Fibroblast of skin of scalp (primary cell): ENCODE results near the gene FEN1. TPM values are rescaled to one million over a fixed set of nuclear protein-coding genes. Genes with fewer than 3 reads are reported as not detected.
A peak's percentile ranks its signal among the peaks of the same experiment; 100 is the strongest.

Experiments
- DNase-seq: peaks from one replicate; pipeline ENCODE4 v3.0.0-alpha.2; 2013
- polyA plus RNA-seq, 2 experiments: library from polyadenylated mRNA; unstranded; fragments of 120-200 nt; gene quantifications; one replicate each; pipeline ENCODE4 v1.2.1, GENCODE V29; 2013; ENCODE audit not compliant: insufficient read length in 2 of 2

FEN1 gene
- 31.3 TPM for polyA plus RNA-seq (2013, experiment 1 of 2; ENCODE audit: insufficient read length)
- polyA plus RNA-seq (2013, experiment 2 of 2; ENCODE audit: insufficient read length) = 28.4 TPM

DNA sequence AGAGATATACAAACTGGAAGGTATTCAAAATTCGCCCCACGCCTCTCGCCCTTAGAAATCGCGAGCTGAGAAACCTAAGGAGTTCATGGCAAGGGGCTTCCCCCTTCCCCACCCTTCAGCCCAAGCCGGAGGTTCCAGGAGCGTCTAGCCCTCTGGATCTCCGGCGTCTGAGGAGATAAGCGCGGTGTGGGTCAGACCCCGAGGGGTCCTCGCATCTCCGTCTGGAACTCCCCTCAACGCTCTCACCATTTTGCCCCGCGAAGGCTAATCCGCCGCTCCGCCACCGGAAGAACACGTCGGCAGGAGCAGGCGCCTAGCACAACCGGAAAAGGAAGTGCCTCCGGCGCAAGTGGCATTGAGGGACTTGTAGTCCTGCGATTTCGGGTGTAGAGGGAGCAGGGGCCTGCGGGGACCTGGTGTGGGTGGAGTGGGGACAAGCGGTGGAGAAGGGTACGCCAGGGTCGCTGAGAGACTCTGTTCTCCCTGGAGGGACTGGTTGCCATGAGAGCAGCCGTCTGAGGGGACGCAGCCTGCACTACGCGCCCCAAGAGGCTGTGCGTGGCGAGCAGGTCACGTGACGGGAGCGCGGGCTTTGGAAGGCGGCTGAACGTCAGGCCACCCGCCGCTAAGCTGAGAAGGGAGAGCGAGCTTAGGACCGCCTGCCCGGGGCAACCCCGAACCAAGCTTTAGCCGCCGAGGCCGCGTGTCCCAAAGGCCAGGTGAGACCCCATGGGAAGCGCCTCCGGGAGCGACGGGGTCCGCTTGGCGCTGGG is at the start of gene FEN1, which contains the start of gene TMEM258:
TSS of gene FEN1 (plus strand) at position 602 of the 773 bp plus-strand sequence. CDS start 2,451 bp downstream, outside the sequence.
TSS of gene TMEM258 (minus strand) at position 290 of the 773 bp plus-strand sequence. CDS start at position 249, 41 bp downstream.
- DNase-seq = peak; percentile 93

GRCh38 chr11:61743486-61744095 is 49.1 kb upstream of the FEN1 start:
- DNase-seq = no peak

DNA sequence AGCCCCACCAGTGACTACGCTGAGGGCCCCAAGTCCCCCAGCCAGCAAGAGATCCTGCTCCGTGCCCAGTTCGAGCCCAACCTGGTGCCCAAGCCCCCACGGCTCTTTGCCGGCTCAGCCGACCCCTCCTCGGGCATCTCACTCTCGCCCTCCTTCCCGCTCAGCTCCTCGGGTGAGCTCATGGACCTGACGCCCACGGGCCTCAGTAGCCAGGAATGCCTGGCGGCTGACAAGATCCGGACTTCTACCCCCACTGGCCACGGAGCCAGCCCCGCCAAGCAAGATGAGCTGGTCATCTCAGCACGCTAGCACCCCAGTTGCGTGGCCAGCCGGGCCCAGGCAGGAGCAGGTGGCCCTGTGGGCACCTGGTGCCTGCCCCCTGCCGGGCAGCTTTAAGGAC is 48.5 kb upstream of the FEN1 start:
- DNase-seq = no peak

GRCh38 chr11:61744609-61745156 is 48.0 kb upstream of the FEN1 start:
- DNase-seq = no peak

DNA sequence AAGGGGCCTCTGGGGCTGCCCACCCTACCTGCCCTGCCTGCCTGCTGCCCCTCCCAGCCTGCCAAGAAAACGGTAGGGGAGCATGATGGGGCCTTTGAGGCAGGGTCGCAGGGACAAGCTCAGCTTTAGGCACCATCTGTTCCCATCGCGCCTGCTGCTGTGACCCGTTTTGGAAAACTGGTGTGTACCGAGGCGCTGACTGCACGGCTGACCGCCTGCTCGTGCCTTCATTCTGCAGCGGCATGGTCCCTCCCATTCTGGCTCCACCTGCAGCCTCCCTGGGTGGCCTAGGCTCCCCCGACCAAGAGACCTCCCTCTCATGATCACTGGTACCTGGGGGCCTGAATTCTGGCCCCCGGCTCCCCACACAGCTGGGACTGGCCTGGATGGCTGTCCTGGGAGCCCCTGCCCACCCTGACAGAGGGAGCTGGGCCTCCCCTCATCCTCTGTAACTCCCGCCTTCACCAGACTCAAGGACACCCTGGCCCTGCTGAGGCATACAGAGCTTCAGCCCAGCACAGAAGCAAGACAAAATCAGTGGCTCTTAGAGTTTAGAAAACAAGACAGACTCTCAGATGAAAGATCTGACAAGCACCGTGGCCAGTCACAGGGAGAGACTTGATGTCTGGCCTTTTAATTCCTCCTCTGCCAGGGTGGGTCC is 46.8 kb upstream of the FEN1 start:
- DNase-seq = no peak

- DNase-seq = no peak
These were observed 46.1 kb upstream of the FEN1 start for GRCh38 chr11:61746442-61747191.

DNA sequence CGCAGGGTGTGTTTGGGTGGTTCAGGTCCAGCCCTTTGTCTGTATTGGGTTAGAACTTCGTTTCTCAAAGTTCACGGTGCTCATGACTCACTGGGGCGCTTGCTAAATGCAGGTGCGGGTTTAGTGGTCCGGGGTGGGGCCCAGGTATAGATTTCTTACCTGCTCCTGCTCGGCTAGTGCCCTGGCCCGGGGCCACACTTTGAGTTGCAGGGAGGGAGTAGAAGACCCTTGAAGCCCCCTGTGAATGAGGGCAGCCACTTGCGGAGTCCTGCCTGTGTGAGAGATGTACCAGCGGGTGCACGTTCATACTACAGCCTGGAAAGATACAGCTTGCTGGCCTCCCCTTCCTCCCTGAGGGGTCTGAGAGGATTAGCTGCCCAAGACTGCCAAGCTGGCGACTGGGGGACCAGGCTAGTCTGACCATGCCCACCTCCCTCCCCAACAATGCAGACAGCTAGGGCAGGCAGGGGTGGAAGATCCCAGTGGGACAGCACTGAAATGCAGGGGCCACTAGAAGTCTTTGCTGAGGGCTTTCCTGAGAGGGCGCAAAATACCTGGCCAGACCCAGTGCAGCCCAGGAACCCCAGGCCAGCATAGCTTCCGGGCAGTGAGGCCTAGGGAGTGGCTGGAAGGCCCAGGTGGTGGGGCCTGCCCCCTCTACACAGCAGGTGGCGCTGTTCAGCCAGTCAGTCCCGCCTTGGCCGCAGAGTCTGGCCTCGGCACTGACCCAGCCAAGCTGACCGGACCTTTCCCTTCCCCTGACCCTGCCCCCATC is 45.3 kb upstream of the FEN1 start:
- peak; percentile 40 for DNase-seq

- no peak for DNase-seq
These were observed 44.8 kb upstream of the FEN1 start for GRCh38 chr11:61747967-61748285.

DNA sequence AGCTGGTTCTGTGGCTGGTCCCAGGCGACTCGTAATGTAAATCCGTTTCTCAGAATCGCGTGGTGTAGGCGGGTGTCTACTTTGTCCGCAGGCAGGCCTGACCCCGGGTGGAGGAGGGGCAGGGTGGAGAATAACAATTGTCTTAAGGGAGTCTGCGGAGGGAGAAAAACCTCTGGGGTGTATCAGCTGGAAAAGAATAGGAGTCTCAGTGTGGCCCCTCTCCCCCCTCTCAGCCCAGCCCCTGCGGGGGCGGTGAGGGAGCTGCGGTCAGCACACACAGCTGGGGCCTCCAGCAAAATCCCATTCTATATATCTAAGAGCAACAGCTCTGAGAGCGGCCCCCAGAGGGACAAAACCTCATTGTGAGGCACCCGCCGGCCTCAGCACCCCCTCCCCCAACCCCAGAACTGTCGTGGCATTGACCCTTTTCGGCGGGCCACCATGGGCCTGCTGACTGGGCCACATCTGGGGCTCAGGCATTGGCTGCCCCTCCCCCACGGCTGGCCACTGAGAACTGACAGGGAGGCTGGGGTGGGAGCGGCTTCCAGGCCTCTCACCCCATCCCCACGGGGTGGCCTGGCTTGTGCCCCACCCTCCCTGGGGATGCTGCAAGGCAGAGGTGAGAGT is 43.0 kb upstream of the FEN1 start:
- DNase-seq = no peak

DNA sequence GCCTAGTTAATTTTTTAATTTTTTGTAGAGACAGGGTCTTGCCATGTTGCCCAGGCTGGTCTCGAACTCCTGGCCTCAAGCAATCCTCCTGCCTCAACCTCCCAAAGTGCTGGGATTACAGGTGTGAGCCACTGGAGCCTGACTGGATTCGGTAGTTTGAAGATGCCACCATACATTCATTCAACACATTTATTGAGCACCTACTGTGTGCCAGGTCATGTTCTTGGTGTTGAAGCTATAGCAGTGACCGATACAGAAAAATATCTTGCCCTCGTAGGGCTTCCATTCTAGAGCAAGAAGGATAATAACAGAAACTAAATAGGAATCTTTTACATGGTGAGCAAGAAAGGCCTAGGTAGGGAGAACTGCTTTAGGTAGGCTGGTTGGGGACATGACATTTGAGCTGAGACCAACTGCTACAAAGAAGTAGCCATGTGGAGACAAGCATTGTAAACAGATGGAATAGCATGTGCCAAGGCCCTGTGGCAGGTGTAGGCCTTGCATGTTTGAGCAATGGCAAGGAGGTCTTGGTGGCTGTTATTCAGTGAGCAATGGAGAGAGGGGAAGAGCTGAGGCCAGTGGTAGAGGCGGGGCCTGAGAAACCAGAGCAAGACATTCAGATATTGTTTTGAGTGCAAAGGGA is 42.0 kb upstream of the FEN1 start:
- no peak for DNase-seq

GRCh38 chr11:61751384-61751783 is 41.3 kb upstream of the FEN1 start:
- no peak for DNase-seq

- peak; percentile 55 for DNase-seq
These were observed 40.4 kb upstream of the FEN1 start, which contains the start of gene MYRF for GRCh38 chr11:61752117-61752924. Gene MYRF, plus strand, starts transcription at chr11:61752636. Its CDS starts 109 bp downstream, at chr11:61752745.

GRCh38 chr11:61752925-61753521 is 39.7 kb upstream of the FEN1 start:
- DNase-seq = no peak

DNA sequence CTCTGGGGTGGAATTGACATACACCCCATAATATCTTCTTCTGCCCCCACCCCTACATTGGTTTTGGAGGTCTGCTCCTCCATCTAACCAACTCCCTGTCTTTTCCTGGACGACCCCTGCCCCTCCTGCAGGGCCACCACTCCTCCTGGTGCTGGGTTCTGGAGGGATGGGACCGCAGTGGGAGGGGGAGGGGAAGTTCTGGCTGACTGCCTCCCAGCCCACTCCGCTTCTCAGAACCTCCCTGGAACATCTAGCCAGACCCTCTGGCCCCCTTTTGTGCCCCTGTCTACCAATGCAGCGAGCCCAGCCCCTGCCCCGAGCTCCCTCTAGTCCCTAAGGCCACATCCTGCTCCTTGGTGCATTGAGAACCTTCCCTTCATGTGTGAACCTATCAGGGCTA is 39.0 kb upstream of the FEN1 start:
- DNase-seq = no peak

- peak; percentile 49 for DNase-seq
These were observed 37.9 kb upstream of the FEN1 start for GRCh38 chr11:61754534-61755482.

DNA sequence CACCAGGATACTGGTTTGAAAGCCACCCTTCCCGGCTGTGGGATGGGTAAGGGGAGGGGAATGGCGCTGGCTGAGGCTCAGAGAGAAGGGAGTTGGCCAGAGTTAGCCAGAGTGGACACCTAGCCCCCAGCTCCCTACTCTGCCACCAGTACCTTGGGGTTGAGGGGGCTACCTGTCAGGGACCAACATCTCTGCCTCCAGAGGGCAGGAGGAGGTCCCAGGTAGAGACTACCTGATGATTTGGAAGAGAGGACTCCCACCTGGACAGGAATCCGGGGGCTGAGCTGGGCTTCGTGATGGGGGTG is 36.6 kb upstream of the FEN1 start:
- no peak for DNase-seq

DNA sequence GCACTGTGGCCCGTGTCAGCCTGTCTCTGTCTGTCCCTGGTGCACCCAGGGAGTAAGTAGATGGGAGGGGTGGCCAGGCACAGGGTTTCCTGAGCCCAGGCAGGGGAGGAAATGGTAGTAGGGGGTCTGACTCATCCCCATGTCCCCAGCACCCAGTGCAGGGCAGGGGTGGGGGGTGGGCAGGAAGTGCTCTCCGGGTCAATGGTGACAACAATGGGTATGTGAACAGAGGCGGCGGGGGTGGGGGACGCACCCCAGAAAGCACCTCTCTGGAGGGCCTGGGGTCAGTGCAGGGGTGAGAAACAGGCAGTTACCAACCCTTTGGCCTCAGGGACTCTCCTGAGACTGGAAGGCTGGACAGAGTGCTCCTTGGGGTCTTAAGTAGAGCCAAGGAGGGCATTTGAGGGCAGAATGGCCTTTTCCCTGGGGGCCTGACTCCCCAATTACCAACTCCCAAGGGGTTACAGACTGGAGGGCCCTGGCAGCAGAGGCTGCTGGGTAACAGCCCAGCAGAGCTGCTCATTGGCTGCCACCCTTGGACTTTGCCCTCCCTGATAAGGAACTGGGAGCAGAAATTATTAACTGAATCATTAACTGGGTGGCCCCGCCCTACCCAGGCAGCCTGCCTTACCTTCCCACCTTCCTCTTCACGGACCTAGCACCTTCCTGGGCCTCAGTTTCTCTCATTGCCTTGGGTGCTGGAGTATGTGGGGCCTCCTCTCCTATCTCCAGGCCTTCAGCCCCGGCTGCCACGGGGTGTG is 36.1 kb upstream of the FEN1 start:
- peak; percentile 78 for DNase-seq
